ENCODE measurements around the gene SPINK5. TPM values are rescaled to one million over a fixed set of nuclear protein-coding genes. Genes with fewer than 3 reads are reported as not detected.

SPINK5 gene
- polyA plus RNA-seq, 2 of the 4 experiments (the other 2 are of a cell fraction), result not detected

GRCh38 chr5:148060881-148061280, 2.9 kb upstream of the SPINK5 start:
- TF ChIP-seq RFX5 (IDR thresholded peaks at IDR 0.05) (no peak), CBX8 (IDR thresholded peaks at IDR 0.05) (no peak), GATA3 (IDR thresholded peaks at IDR 0.05; ENCODE audit: borderline replicate concordance) (no peak), HOXA7 (CRISPR knock-in tag; IDR thresholded peaks at IDR 0.05) (no peak), RNF2 (IDR thresholded peaks at IDR 0.05; ENCODE audit: borderline replicate concordance, low read depth) (no peak), HMGXB4 (CRISPR knock-in tag; IDR thresholded peaks at IDR 0.05; ENCODE audit: borderline replicate concordance) (no peak), BCL3 (IDR thresholded peaks at IDR 0.05) (no peak)
- no peak overlapping the region for H3K4me3 ChIP-seq
- ATAC-seq (no peak), DNase-seq (ENCODE audit: low read depth in 1 of 2, low spot score in 1 of 2) (no peak), FAIRE-seq (no peak)
- no peaks in the 10 kb centered on the region for H3K4me1 ChIP-seq
- no peak overlapping the region for H3K27ac ChIP-seq
- no peak overlapping the region for H3K4me2 ChIP-seq
- H3K9me3 ChIP-seq, result no peaks in the 10 kb centered on the region
- CTCF ChIA-PET, result no interaction called here
- POLR2A ChIA-PET, result no interaction called here

GRCh38 chr5:148070621-148071020, 6.8 kb downstream of the SPINK5 start:
- ATAC-seq, result no peak
- Histone ChIP-seq H3K4me3 (no peak overlapping the region), H3K27ac (no peak overlapping the region), H3K4me2 (no peak overlapping the region), H3K4me1 (no peaks in the 10 kb centered on the region), H3K9me3 (no peaks in the 10 kb centered on the region)
- ChIA-PET POLR2A (no interaction called here), CTCF (no interaction called here)
- FAIRE-seq, result no peak
- no peak for TF ChIP-seq HOXA7 (CRISPR knock-in tag; IDR thresholded peaks at IDR 0.05)
- TF ChIP-seq MYC (IDR thresholded peaks at IDR 0.05; ENCODE audit: borderline replicate concordance, low read length), result no peak
- no peak for TF ChIP-seq HOXB13 (CRISPR knock-in tag; IDR thresholded peaks at IDR 0.05; ENCODE audit: low read depth)
- no peak for TF ChIP-seq JUNB (IDR thresholded peaks at IDR 0.05)
- no peak for TF ChIP-seq PBX3 (IDR thresholded peaks at IDR 0.05)
- TF ChIP-seq TP53 (CRISPR knock-in tag; IDR thresholded peaks at IDR 0.05), result no peak
- TF ChIP-seq ELK1 (IDR thresholded peaks at IDR 0.05; ENCODE audit: low read depth, low read length), result no peak
- TF ChIP-seq FOSL2 (IDR thresholded peaks at IDR 0.05), result no peak
- no peak for TF ChIP-seq FOSL2 (CRISPR knock-in tag; IDR thresholded peaks at IDR 0.05)
- no peak for TF ChIP-seq MAFK (IDR thresholded peaks at IDR 0.05; ENCODE audit: partially characterized antibody)
- TF ChIP-seq EHMT2 (IDR thresholded peaks at IDR 0.05; ENCODE audit: low read depth), result no peak
- no peak for TF ChIP-seq CTCF (IDR thresholded peaks at IDR 0.05)
- no peak for TF ChIP-seq NFE2L2 (conservative IDR thresholded peaks at IDR 0.05; ENCODE audit: low read length)
- TF ChIP-seq HMGXB4 (CRISPR knock-in tag; IDR thresholded peaks at IDR 0.05; ENCODE audit: borderline replicate concordance), result no peak
- no peak for TF ChIP-seq TFCP2L1 (CRISPR knock-in tag; IDR thresholded peaks at IDR 0.05)
- no peak for TF ChIP-seq RARB (CRISPR knock-in tag; IDR thresholded peaks at IDR 0.05)
- no peak for TF ChIP-seq ZNF302 (CRISPR knock-in tag; IDR thresholded peaks at IDR 0.05)
- TF ChIP-seq JUN (IDR thresholded peaks at IDR 0.05), result no peak
- no peak for TF ChIP-seq ESRRA (IDR thresholded peaks at IDR 0.05; ENCODE audit: borderline replicate concordance, low read length)
- TF ChIP-seq ATOH8 (CRISPR knock-in tag; IDR thresholded peaks at IDR 0.05; ENCODE audit: low read depth), result no peak
- TF ChIP-seq E2F6 (IDR thresholded peaks at IDR 0.05; ENCODE audit: borderline replicate concordance, low read depth), result no peak
- 4% methylated on average over 1 of the region's 1 CpG for WGBS (ENCODE audit: missing lambda C conversion rate)
- DNase-seq (ENCODE audit: low read depth in 1 of 2, low spot score in 1 of 2), result no peak
